A673 (cell line): ENCODE results near the gene FAM227A. TPM values are rescaled to one million over a fixed set of nuclear protein-coding genes. Genes with fewer than 3 reads are reported as not detected.
"Not testable (repeated sequence)": the region's sequence is repeated elsewhere in the genome, so short reads cannot be mapped to it uniquely, and the experiment has no call there.

Experiments used
- BruUV-seq: library from RNA; stranded (reverse); fragments of 400-500 nt; replicated peaks from 2 replicates; lab custom pipeline; 2021; lab: Mats Ljungman, UMichigan
- CTCF ChIA-PET: fragments of 300-600 bp; sonication (Branson Sonifier 250); formaldehyde crosslinking; loops from one replicate; lab custom pipeline; 2022; ENCODE audit warnings: antibody characterized with exemption; lab: Charles Lee
- POLR2A ChIA-PET: fragments of 300-600 bp; sonication (Branson Sonifier 250); formaldehyde crosslinking; loops from one replicate; lab custom pipeline; 2022; ENCODE audit warnings: antibody characterized with exemption; ENCODE audit not compliant: low non-redundant PET; lab: Charles Lee
- DNase-seq: peaks from one replicate; pipeline ENCODE4 v3.0.0-alpha.2; 2015; ENCODE audit warnings: low spot score
- H3K27ac ChIP-seq: fragments of 200-600 bp; sonication (generic); 2 replicates; pipeline ENCODE4 v1.5.1; 2016; ENCODE audit warnings: mixed run types, low read depth, mild to moderate bottlenecking, mixed read lengths, antibody characterized with exemption, low read length; ENCODE audit not compliant: poor library complexity, severe bottlenecking
- H3K27me3 ChIP-seq: fragments of 200-600 bp; sonication (generic); replicated peaks from 2 replicates; pipeline ENCODE4 v1.6.1; 2017; ENCODE audit warnings: mixed run types, low read depth, mild to moderate bottlenecking, mixed read lengths, antibody characterized with exemption, low read length; ENCODE audit not compliant: insufficient read depth, poor library complexity
- H3K36me3 ChIP-seq: fragments of 200-600 bp; sonication (generic); 2 replicates; pipeline ENCODE4 v1.6.1; 2016; ENCODE audit warnings: mixed run types, mild to moderate bottlenecking, mixed read lengths, antibody characterized with exemption, low read length; ENCODE audit not compliant: insufficient read depth, poor library complexity, severe bottlenecking
- H3K4me1 ChIP-seq: fragments of 200-600 bp; sonication (generic); 2 replicates; pipeline ENCODE4 v1.6.1; 2017; ENCODE audit warnings: mixed run types, mild to moderate bottlenecking, mixed read lengths, antibody characterized with exemption, low read length; ENCODE audit not compliant: insufficient read depth, poor library complexity, severe bottlenecking
- H3K4me3 ChIP-seq: fragments of 200-600 bp; sonication (generic); 2 replicates; pipeline ENCODE4 v1.5.1; 2016; ENCODE audit warnings: low read depth, mixed run types, mild to moderate bottlenecking, mixed read lengths, low read length; ENCODE audit not compliant: poor library complexity, severe bottlenecking
- H3K9me3 ChIP-seq: fragments of 200-600 bp; sonication (generic); 2 replicates; pipeline ENCODE4 v1.6.1; 2016; ENCODE audit warnings: mixed run types, low read depth, mild to moderate bottlenecking, mixed read lengths, antibody characterized with exemption, low read length; ENCODE audit not compliant: poor library complexity, severe bottlenecking
- CTCF ChIP-seq: fragments of 300-800, 200-600 bp; sonication (generic); conservative IDR thresholded peaks from 2 replicates; pipeline ENCODE4 v1.5.1; 2017; ENCODE audit warnings: low read depth, mild to moderate bottlenecking, antibody characterized with exemption, low read length, moderate library complexity, mixed read lengths
- EZH2 ChIP-seq: fragments of 200-600 bp; sonication (generic); IDR thresholded peaks from 2 replicates; pipeline ENCODE4 v1.6.1; 2017; ENCODE audit warnings: borderline replicate concordance, low read depth, mild to moderate bottlenecking, mixed read lengths, antibody characterized with exemption, low read length; ENCODE audit not compliant: poor library complexity, severe bottlenecking
- intact Hi-C: fragments of 100-400 bp; cut with micrococcal nuclease; formaldehyde crosslinking; loops from one replicate; pipeline ENCODE4 v1.10.0; 2022; ENCODE audit not compliant: unreplicated experiment
- total RNA-seq: library from RNA; stranded (reverse); gene quantifications from 2 replicates; pipeline ENCODE4 v1.2.3, GENCODE V29; 2021

The FAM227A gene
- total RNA-seq, 1 experiment from 2014 or later = 3.8 TPM

- H3K4me1 ChIP-seq = no peaks in the 10 kb centered on the region
- DNase-seq = no peak
- H3K36me3 ChIP-seq = no peaks in the 10 kb centered on the region
- no peaks in the 10 kb centered on the region for H3K9me3 ChIP-seq
- intact Hi-C loops = no loop called here
- H3K27me3 ChIP-seq = no peaks in the 10 kb centered on the region
- CTCF ChIA-PET = no interaction called here
- H3K4me3 ChIP-seq = no peak overlapping the region
- no peak overlapping the region for H3K27ac ChIP-seq
- no TSS peak for BruUV-seq
- POLR2A ChIA-PET = no interaction called here
- TF ChIP-seq EZH2 = no peak
- no peak for TF ChIP-seq CTCF
These were observed 10.8 kb downstream of the FAM227A start for GRCh38 chr22:38645430-38645829.

GRCh38 chr22:38644245-38644644 is 11.9 kb downstream of the FAM227A start:
- H3K27me3 ChIP-seq, DNase-seq, BruUV-seq, POLR2A ChIA-PET, H3K27ac ChIP-seq, CTCF ChIA-PET, H3K4me3 ChIP-seq, H3K4me1 ChIP-seq, intact Hi-C loops, H3K36me3 ChIP-seq, H3K9me3 ChIP-seq: not testable (repeated sequence)

GRCh38 chr22:38641476-38642040 is 14.6 kb downstream of the FAM227A start:
- BruUV-seq = no TSS peak
- intact Hi-C loops = no loop called here
- CTCF ChIA-PET = no interaction called here

More at GRCh38 chr22:38641476-38642040, 14.6 kb downstream of the FAM227A start:
- no peak for TF ChIP-seq CTCF
- no peak for TF ChIP-seq EZH2
- Histone ChIP-seq H3K4me1 (no peaks in the 10 kb centered on the region), H3K27ac (no peak overlapping the region), H3K27me3 (no peaks in the 10 kb centered on the region), H3K4me3 (no peak overlapping the region), H3K9me3 (no peaks in the 10 kb centered on the region), H3K36me3 (no peaks in the 10 kb centered on the region)
- POLR2A ChIA-PET = interaction anchor here (0.7 kb wide), 1 partner anchor 40 kb away, joined by 5 read pairs; the partner anchor contains the start of gene TOMM22
- DNase-seq = no peak
